SK-N-SH treated with all-trans-retinoic acid at 6 μM for 48 hours (cell line): ENCODE results near the gene LIMK1.

Experiments used
- ARNTL ChIP-seq: fragments of 450-650 bp; formaldehyde crosslinking; IDR thresholded peaks from 2 replicates; pipeline ENCODE4 v1.5.0; 2020; ENCODE audit warnings: low read depth, mild to moderate bottlenecking, moderate library complexity, borderline replicate concordance
- CSRNP3 ChIP-seq: fragments of 250-450 bp; sonication (Bioruptor Pico); IDR thresholded peaks from 2 replicates; pipeline ENCODE4 v1.5.1; 2021; ENCODE audit warnings: mild to moderate bottlenecking, moderate library complexity
- OSR1 ChIP-seq: fragments of 250-450 bp; sonication (Bioruptor Pico); IDR thresholded peaks from 2 replicates; pipeline ENCODE4 v1.8.0; 2022; ENCODE audit warnings: moderate library complexity, mild to moderate bottlenecking, inconsistent platforms
- PATZ1 ChIP-seq: fragments of 250-450 bp; sonication (Bioruptor Pico); IDR thresholded peaks from 2 replicates; pipeline ENCODE4 v1.8.0; 2020; ENCODE audit warnings: mild to moderate bottlenecking, moderate library complexity, borderline replicate concordance
- RARB ChIP-seq: fragments of 250-450 bp; sonication (Bioruptor Pico); IDR thresholded peaks from 2 replicates; pipeline ENCODE4 v1.8.0; 2021; ENCODE audit warnings: mild to moderate bottlenecking, moderate library complexity
- SNAI2 ChIP-seq: fragments of 250-450 bp; sonication (Bioruptor Pico); IDR thresholded peaks from 2 replicates; pipeline ENCODE4 v1.5.0; 2020; ENCODE audit warnings: mild to moderate bottlenecking, moderate library complexity
- ZFP3 ChIP-seq: fragments of 250-450 bp; sonication (Bioruptor Pico); IDR thresholded peaks from 2 replicates; pipeline ENCODE4 v1.5.0; 2020; ENCODE audit warnings: mild to moderate bottlenecking, moderate library complexity

- TF ChIP-seq RARB (CRISPR knock-in tag) = no peak
- no peak for TF ChIP-seq PATZ1 (CRISPR knock-in tag)
- TF ChIP-seq SNAI2 = no peak
- no peak for TF ChIP-seq CSRNP3 (CRISPR knock-in tag)
- TF ChIP-seq OSR1 (CRISPR knock-in tag) = no peak
- no peak for TF ChIP-seq ARNTL (CRISPR knock-in tag)
- no peak for TF ChIP-seq ZFP3 (CRISPR knock-in tag)
Observed at GRCh38 chr7:74078461-74078860, 5.1 kb upstream of the LIMK1 start.
